ENCODE measurements around the gene KCNA5.

KCNA5 gene

GRCh38 chr12:5027046-5027821 is 16.4 kb upstream of the KCNA5 start:
- DNase-seq, result no peak

- no peak for DNase-seq
Observed at GRCh38 chr12:5030066-5030465, 13.6 kb upstream of the KCNA5 start.

- no peak for DNase-seq
Observed at GRCh38 chr12:5031242-5031641, 12.4 kb upstream of the KCNA5 start.

GRCh38 chr12:5031958-5032357 is 11.7 kb upstream of the KCNA5 start:
- DNase-seq, result no peak

GRCh38 chr12:5032821-5033220 is 10.9 kb upstream of the KCNA5 start:
- DNase-seq, result no peak

GRCh38 chr12:5033883-5034282 is 9.8 kb upstream of the KCNA5 start:
- no peak for DNase-seq

GRCh38 chr12:5034603-5035002 is 9.1 kb upstream of the KCNA5 start:
- DNase-seq, result peak; percentile 21

- DNase-seq, result no peak
Observed at GRCh38 chr12:5035618-5036017, 8.1 kb upstream of the KCNA5 start.

GRCh38 chr12:5036031-5036430 is 7.6 kb upstream of the KCNA5 start:
- DNase-seq, result no peak

GRCh38 chr12:5037795-5038357 is 5.8 kb upstream of the KCNA5 start:
- no peak for DNase-seq

- no peak for DNase-seq
Observed at GRCh38 chr12:5038781-5039311, 4.8 kb upstream of the KCNA5 start.

- DNase-seq, result no peak
Observed at GRCh38 chr12:5039815-5040214, 3.9 kb upstream of the KCNA5 start.

- DNase-seq, result no peak
Observed at GRCh38 chr12:5040368-5040767, 3.3 kb upstream of the KCNA5 start.

- DNase-seq, result no peak
Observed at GRCh38 chr12:5044420-5045295, 979 bp downstream of the KCNA5 start.

GRCh38 chr12:5047094-5047493 is 3.4 kb downstream of the KCNA5 start:
- no peak for DNase-seq

GRCh38 chr12:5047729-5048128 is 4.0 kb downstream of the KCNA5 start:
- DNase-seq, result no peak

GRCh38 chr12:5050542-5050941 is 6.9 kb downstream of the KCNA5 start:
- no peak for DNase-seq

- no peak for DNase-seq
Observed at GRCh38 chr12:5051334-5051733, 7.7 kb downstream of the KCNA5 start.

GRCh38 chr12:5051913-5052312 is 8.2 kb downstream of the KCNA5 start:
- DNase-seq, result no peak

- DNase-seq, result no peak
Observed at GRCh38 chr12:5052348-5052747, 8.7 kb downstream of the KCNA5 start.

- no peak for DNase-seq
Observed at GRCh38 chr12:5059358-5059757, 15.7 kb downstream of the KCNA5 start.

GRCh38 chr12:5060958-5061357 is 17.3 kb downstream of the KCNA5 start:
- DNase-seq, result no peak

GRCh38 chr12:5063149-5063548 is 19.5 kb downstream of the KCNA5 start:
- DNase-seq, result no peak

All from stimulated activated CD4-positive, alpha-beta T cell treated with anti-CD3 and anti-CD28 coated beads, Interleukin-15, amount 100 ng/mL, for 24 hours (primary cell).